GM12878 (cell line): ENCODE results near the gene SYMPK. TPM values are rescaled to one million over a fixed set of nuclear protein-coding genes. Genes with fewer than 3 reads are reported as not detected.

Source experiments
- BMI1 ChIP-seq: fragments of 450-650 bp; IDR thresholded peaks from 2 replicates; pipeline ENCODE4 v1.6.1; 2016; ENCODE audit warnings: mild to moderate bottlenecking, moderate library complexity, borderline replicate concordance
- CREB1 ChIP-seq: IDR thresholded peaks from 2 replicates; pipeline ENCODE4 v1.6.1; 2012; ENCODE audit warnings: low read depth, mild to moderate bottlenecking, inconsistent platforms
- DPF2 ChIP-seq: fragments of 450-650 bp; IDR thresholded peaks from 2 replicates; pipeline ENCODE4 v1.6.1; 2017; ENCODE audit warnings: mild to moderate bottlenecking
- ESRRA ChIP-seq: IDR thresholded peaks from 2 replicates; pipeline ENCODE4 v1.6.1; 2012; ENCODE audit warnings: mild to moderate bottlenecking, low read length, improper control_type of control experiment
- EZH2 ChIP-seq: IDR thresholded peaks from 2 replicates; pipeline ENCODE4 v1.6.1; 2012; ENCODE audit warnings: low read depth, mild to moderate bottlenecking, control low read depth, inconsistent platforms, low read length, borderline replicate concordance; ENCODE audit not compliant: control insufficient read depth
- GATAD2B ChIP-seq: fragments of 450-650 bp; conservative IDR thresholded peaks from 2 replicates; pipeline ENCODE4 v1.6.1; 2017; ENCODE audit warnings: low read depth, mild to moderate bottlenecking, moderate library complexity
- HCFC1 ChIP-seq: fragments of 150-350 bp; IDR thresholded peaks from 2 replicates; pipeline ENCODE4 v1.6.1; 2014; ENCODE audit warnings: low read length
- IKZF1 ChIP-seq: fragments of 450-650 bp; conservative IDR thresholded peaks from 2 replicates; pipeline ENCODE4 v1.6.1; 2017; ENCODE audit warnings: antibody characterized with exemption, mild to moderate bottlenecking
- IKZF2 ChIP-seq, 2 experiments: fragments of 450-650 bp; IDR thresholded peaks; 2 replicates each; pipeline ENCODE4 v1.6.1; 2017; ENCODE audit warnings: mild to moderate bottlenecking in 2 of 2, moderate library complexity in 2 of 2
- KLF5 ChIP-seq: fragments of 450-650 bp; IDR thresholded peaks from 2 replicates; pipeline ENCODE4 v1.6.1; 2014; ENCODE audit warnings: mild to moderate bottlenecking; ENCODE audit not compliant: partially characterized antibody
- MTA2 ChIP-seq: fragments of 450-650 bp; IDR thresholded peaks from 2 replicates; pipeline ENCODE4 v1.6.1; 2016; ENCODE audit warnings: low read depth, mild to moderate bottlenecking, moderate library complexity
- NBN ChIP-seq: fragments of 450-650 bp; IDR thresholded peaks from 2 replicates; pipeline ENCODE4 v1.6.1; 2016
- NFYB ChIP-seq: IDR thresholded peaks from 2 replicates; pipeline ENCODE4 v1.6.1; 2011; ENCODE audit warnings: low read depth, mild to moderate bottlenecking, low read length, improper control_type of control experiment, moderate library complexity; ENCODE audit not compliant: insufficient read depth
- NRF1 ChIP-seq: conservative IDR thresholded peaks from 2 replicates; pipeline ENCODE4 v1.6.1; 2011; ENCODE audit warnings: mild to moderate bottlenecking, low read depth, low read length, improper control_type of control experiment
- POLR2A ChIP-seq: IDR thresholded peaks from 2 replicates; pipeline ENCODE4 v1.6.1; 2011; ENCODE audit warnings: low read depth, mild to moderate bottlenecking, low read length
- POLR2AphosphoS2 ChIP-seq: IDR thresholded peaks from 2 replicates; pipeline ENCODE4 v1.6.1; 2011; ENCODE audit warnings: low read depth, mild to moderate bottlenecking, low read length, improper control_type of control experiment, moderate library complexity
- POLR2AphosphoS5 ChIP-seq: IDR thresholded peaks from 2 replicates; pipeline ENCODE4 v1.6.1; 2011; ENCODE audit warnings: mild to moderate bottlenecking, low read length, inconsistent platforms
- POU2F2 ChIP-seq: IDR thresholded peaks from 3 replicates; pipeline ENCODE4 v1.6.1; 2011; ENCODE audit warnings: low read depth, mild to moderate bottlenecking, low read length, borderline replicate concordance
- RFX5 ChIP-seq: IDR thresholded peaks from 2 replicates; pipeline ENCODE4 v1.6.1; 2011; ENCODE audit warnings: low read depth, low read length, improper control_type of control experiment
- SMARCA5 ChIP-seq: fragments of 450-650 bp; IDR thresholded peaks from 2 replicates; pipeline ENCODE4 v1.6.1; 2017; ENCODE audit warnings: mild to moderate bottlenecking
- SMC3 ChIP-seq: IDR thresholded peaks from 2 replicates; pipeline ENCODE4 v1.6.1; 2011; ENCODE audit warnings: low read length, improper control_type of control experiment, borderline replicate concordance
- SREBF1 ChIP-seq: IDR thresholded peaks from 2 replicates; pipeline ENCODE4 v1.6.1; 2012; ENCODE audit warnings: mild to moderate bottlenecking, low read length
- STAT1 ChIP-seq: fragments of 450-650 bp; conservative IDR thresholded peaks from 2 replicates; pipeline ENCODE4 v1.6.1; 2014; ENCODE audit warnings: antibody characterized with exemption, mild to moderate bottlenecking
- TARDBP ChIP-seq: IDR thresholded peaks from 2 replicates; pipeline ENCODE4 v1.6.1; 2016; ENCODE audit warnings: borderline replicate concordance
- TCF3 ChIP-seq: IDR thresholded peaks from 2 replicates; pipeline ENCODE4 v1.6.1; 2012; ENCODE audit warnings: low read depth, mild to moderate bottlenecking, low read length, borderline replicate concordance; ENCODE audit not compliant: insufficient read depth
- ZSCAN29 ChIP-seq: fragments of 450-650 bp; IDR thresholded peaks from 2 replicates; pipeline ENCODE4 v1.6.1; 2017; ENCODE audit warnings: mild to moderate bottlenecking, moderate library complexity
- polyA plus RNA-seq, 11 experiments: library from polyadenylated mRNA; depleted of rRNA in 4 of 11; unstranded in 6 of 11; stranded (reverse) in 5 of 11; fragments of >200 nt; fragmentation: Nextera tagmentation in 4 of 11; fragmentation: Illumina TruSeq in 1 of 11; extraction: Ambion mirVana in 4 of 11; extraction: Trizol in 1 of 11; gene quantifications; 1 replicate in 1 of 11; 2 replicates in 10 of 11; pipeline versions ENCODE4 v1.2.1 to v1.2.3, GENCODE V29; 2011 to 2016; ENCODE audit warnings: inconsistent platforms in 2 of 11, missing spikeins in 2 of 11, low read depth in 1 of 11
- total RNA-seq, 4 experiments: library from RNA; depleted of rRNA in 3 of 4; stranded (reverse); fragments of >200 nt in 3 of 4; fragmentation: Illumina TruSeq in 1 of 4; extraction: Trizol in 1 of 4; gene quantifications; 2 replicates each; pipeline versions ENCODE4 v1.2.1 to v1.2.3, GENCODE V29; 2013 to 2021
- TF ChIP-seq, protein P1 (sequence below): IDR thresholded peaks from 2 replicates; pipeline ENCODE4 v1.6.1; 2012; ENCODE audit warnings: low read depth, low read length, improper control_type of control experiment
- TF ChIP-seq, protein P2 (sequence below): fragments of 450-650 bp; conservative IDR thresholded peaks from 2 replicates; pipeline ENCODE4 v1.6.1; 2017; ENCODE audit warnings: mild to moderate bottlenecking, moderate library complexity
- TF ChIP-seq, protein P3 (sequence below): IDR thresholded peaks from 2 replicates; pipeline ENCODE4 v1.6.1; 2011; ENCODE audit warnings: low read depth, mild to moderate bottlenecking, low read length, moderate library complexity, borderline replicate concordance; ENCODE audit errors: extremely low read depth

Gene SYMPK
- total and polyA plus RNA-seq, 10 of the 15 experiments (the other 5 are each of a cell fraction or from before 2014, with no cell fraction given) = 0.49 to 109 (median 42.5) TPM

DNA sequence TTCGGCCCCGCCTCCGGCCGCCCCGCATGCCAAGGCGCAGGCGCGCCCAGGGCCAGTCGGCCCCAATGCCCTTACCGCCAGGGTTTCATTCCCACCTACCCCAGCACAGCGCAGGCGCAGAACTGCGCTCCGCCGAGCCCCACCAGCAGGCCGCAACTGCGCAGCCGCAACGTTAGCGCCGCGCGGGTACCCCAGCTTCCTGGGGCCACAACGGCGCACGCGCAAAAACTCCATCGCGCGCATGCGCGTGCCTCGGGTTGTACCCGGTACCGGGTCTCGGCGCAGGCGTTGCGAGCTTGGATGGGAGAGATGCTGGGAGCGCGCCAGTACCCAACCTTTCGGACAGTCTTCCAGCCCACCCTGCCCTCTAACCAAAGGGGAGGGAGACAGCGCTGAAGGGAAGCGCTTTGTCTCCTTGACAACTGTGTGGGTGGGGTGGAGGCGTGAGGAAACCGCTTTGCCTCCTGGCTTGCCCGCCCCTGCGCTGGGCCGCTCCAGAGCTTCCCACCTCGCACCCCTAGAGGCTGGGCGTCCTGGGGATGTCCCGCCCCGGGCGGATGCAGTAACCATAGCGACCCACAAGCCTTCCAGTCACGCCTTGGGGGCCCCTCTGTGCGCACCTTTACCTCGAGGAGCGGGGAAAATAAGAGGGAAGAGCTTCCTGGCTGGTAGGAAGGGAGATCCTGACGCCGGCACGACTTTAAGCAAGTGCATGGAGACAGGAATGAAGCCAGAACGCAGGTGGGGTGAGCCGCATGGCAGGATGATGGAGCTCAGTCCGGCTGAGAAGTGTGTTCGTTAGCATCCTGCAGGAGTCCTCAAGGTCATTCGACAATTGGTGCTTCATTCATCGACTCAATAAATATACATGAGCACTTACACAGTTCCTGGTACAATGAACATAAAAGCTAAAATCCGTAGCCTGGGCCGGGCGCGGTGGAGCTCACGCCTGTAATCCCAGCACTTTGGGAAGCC lies 40.0 kb upstream of the SYMPK start (continued):
- no peak for TF ChIP-seq TCF3
- TF ChIP-seq GATAD2B = peak; percentile 53
- peak; percentile 98 for TF ChIP-seq NRF1
- TF ChIP-seq ESRRA = 0 out of 2 replicates have a peak, but pooled peaks have one; percentile 15
- 0 out of 2 replicates have a peak, but pooled peaks have one; percentile 8 for TF ChIP-seq SMC3
- TF ChIP-seq POU2F2 = no peak
- TF ChIP-seq, protein P1, sequence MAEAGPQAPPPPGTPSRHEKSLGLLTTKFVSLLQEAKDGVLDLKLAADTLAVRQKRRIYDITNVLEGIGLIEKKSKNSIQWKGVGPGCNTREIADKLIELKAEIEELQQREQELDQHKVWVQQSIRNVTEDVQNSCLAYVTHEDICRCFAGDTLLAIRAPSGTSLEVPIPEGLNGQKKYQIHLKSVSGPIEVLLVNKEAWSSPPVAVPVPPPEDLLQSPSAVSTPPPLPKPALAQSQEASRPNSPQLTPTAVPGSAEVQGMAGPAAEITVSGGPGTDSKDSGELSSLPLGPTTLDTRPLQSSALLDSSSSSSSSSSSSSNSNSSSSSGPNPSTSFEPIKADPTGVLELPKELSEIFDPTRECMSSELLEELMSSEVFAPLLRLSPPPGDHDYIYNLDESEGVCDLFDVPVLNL = no peak
- peak; percentile 36; the same call in 1 of the 2 replicates for TF ChIP-seq RFX5
- TF ChIP-seq DPF2 = peak; percentile 60
- no peak for TF ChIP-seq TARDBP
- TF ChIP-seq POLR2A = peak; percentile 84
- 0 out of 2 replicates have a peak, but pooled peaks have one; percentile 64 for TF ChIP-seq STAT1
- TF ChIP-seq SREBF1 = no peak
- peak; percentile 77 for TF ChIP-seq POLR2AphosphoS5
- TF ChIP-seq KLF5 = peak; percentile 36
- TF ChIP-seq IKZF2 (IDR thresholded peaks at IDR 0.05) = peak in 1 of 2 experiments; percentile 31; a peak in 2 of 4 replicates
- TF ChIP-seq SMARCA5 = 0 out of 2 replicates have a peak, but pooled peaks have one; percentile 17
- TF ChIP-seq, protein P2, sequence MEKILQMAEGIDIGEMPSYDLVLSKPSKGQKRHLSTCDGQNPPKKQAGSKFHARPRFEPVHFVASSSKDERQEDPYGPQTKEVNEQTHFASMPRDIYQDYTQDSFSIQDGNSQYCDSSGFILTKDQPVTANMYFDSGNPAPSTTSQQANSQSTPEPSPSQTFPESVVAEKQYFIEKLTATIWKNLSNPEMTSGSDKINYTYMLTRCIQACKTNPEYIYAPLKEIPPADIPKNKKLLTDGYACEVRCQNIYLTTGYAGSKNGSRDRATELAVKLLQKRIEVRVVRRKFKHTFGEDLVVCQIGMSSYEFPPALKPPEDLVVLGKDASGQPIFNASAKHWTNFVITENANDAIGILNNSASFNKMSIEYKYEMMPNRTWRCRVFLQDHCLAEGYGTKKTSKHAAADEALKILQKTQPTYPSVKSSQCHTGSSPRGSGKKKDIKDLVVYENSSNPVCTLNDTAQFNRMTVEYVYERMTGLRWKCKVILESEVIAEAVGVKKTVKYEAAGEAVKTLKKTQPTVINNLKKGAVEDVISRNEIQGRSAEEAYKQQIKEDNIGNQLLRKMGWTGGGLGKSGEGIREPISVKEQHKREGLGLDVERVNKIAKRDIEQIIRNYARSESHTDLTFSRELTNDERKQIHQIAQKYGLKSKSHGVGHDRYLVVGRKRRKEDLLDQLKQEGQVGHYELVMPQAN = peak; percentile 46; the same call in 1 of the 2 replicates
- TF ChIP-seq POLR2AphosphoS2 = peak; percentile 65; the same call in 1 of the 2 replicates
- no peak for TF ChIP-seq ZSCAN29
- TF ChIP-seq HCFC1 = peak; percentile 54; the same call in 1 of the 2 replicates
- peak; percentile 72 for TF ChIP-seq NFYB
- no peak for TF ChIP-seq CREB1
- TF ChIP-seq, protein P3, sequence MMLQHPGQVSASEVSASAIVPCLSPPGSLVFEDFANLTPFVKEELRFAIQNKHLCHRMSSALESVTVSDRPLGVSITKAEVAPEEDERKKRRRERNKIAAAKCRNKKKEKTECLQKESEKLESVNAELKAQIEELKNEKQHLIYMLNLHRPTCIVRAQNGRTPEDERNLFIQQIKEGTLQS = no peak
- peak; percentile 94 for TF ChIP-seq BMI1
- TF ChIP-seq IKZF1 = peak; percentile 100
- TF ChIP-seq EZH2 = no peak
- no peak for TF ChIP-seq MTA2
- peak; percentile 35 for TF ChIP-seq NBN
